NT2/D1 (cell line): ENCODE data around the gene FAHD1.

Experiments
- SUZ12 ChIP-seq: IDR thresholded peaks from 2 replicates; pipeline ENCODE4 v1.6.1; 2011; ENCODE audit not compliant: insufficient read length, insufficient read depth; ENCODE audit errors: extremely low read depth
- YY1 ChIP-seq: IDR thresholded peaks from 2 replicates; pipeline ENCODE4 v1.6.1; 2011; ENCODE audit not compliant: insufficient read length, insufficient read depth

DNA sequence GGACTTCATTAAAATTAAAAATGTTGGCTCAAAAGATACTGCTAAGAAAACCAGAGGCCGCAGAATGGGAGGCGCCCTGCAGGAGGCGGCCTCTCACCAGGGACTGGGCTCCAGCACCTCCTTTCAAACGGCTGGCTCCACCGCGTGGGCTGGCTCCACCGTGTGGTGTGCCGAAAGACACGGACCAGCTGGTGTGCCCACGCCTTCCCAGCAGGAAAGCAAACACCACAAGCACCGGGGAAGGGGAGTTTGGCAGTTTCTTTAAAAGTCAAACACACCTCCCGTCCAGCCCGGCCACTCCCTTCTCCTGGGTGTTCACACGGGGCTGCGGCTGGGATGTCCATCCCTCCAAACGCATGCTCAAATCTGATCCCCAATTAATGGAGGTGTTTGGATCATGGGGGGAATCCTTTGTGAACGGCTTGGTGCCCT, 14.3 kb upstream of the FAHD1 start:
- TF ChIP-seq YY1 (no peak), SUZ12 (no peak)
